HFFc6 (cell line): ENCODE measurements around the gene SMYD3. TPM values are rescaled to one million over a fixed set of nuclear protein-coding genes. Genes with fewer than 3 reads are reported as not detected.

Experiments
- DNase-seq: peaks from one replicate; pipeline ENCODE4 v3.0.0-alpha.2; 2018
- H3K27ac Mint-ChIP-seq: 2 replicates; pipeline ENCODE4 v1.8.0; 2020; ENCODE audit warnings: mild to moderate bottlenecking, mixed read lengths
- H3K27me3 Mint-ChIP-seq: 2 replicates; pipeline ENCODE4 v1.8.0; 2021; ENCODE audit warnings: mild to moderate bottlenecking, moderate library complexity, mixed read lengths; ENCODE audit not compliant: insufficient read depth
- H3K36me3 Mint-ChIP-seq: 2 replicates; pipeline ENCODE4 v1.8.0; 2021; ENCODE audit warnings: low read depth, mixed read lengths
- H3K4me1 Mint-ChIP-seq: 2 replicates; pipeline ENCODE4 v1.8.0; 2020; ENCODE audit warnings: low read depth, mixed read lengths
- H3K4me3 Mint-ChIP-seq: 2 replicates; pipeline ENCODE4 v1.8.0; 2020; ENCODE audit warnings: mild to moderate bottlenecking, moderate library complexity, mixed read lengths
- H3K9me3 Mint-ChIP-seq: 2 replicates; pipeline ENCODE4 v1.8.0; 2020; ENCODE audit warnings: mild to moderate bottlenecking, mixed read lengths
- total RNA-seq, 6 experiments: library from RNA; stranded (reverse); fragmentation: NEBNext Ultra II Directional; extraction: Animal tissue kit (Norgen Biotek cat#: 25700); gene quantifications; 2 replicates in 1 of 6; 3 replicates in 5 of 6; pipeline ENCODE4 v1.2.3, GENCODE V29; 2021
- TF ChIP-seq, protein P1 (sequence below): fragments of 200-600 bp; sonication (generic); IDR thresholded peaks from 2 replicates; pipeline ENCODE4 v1.5.0; 2021; ENCODE audit warnings: antibody characterized with exemption, mild to moderate bottlenecking

The SMYD3 gene
- total RNA-seq, 6 experiments from 2014 or later = 28.4 to 37.9 (median 31.2) TPM

DNA sequence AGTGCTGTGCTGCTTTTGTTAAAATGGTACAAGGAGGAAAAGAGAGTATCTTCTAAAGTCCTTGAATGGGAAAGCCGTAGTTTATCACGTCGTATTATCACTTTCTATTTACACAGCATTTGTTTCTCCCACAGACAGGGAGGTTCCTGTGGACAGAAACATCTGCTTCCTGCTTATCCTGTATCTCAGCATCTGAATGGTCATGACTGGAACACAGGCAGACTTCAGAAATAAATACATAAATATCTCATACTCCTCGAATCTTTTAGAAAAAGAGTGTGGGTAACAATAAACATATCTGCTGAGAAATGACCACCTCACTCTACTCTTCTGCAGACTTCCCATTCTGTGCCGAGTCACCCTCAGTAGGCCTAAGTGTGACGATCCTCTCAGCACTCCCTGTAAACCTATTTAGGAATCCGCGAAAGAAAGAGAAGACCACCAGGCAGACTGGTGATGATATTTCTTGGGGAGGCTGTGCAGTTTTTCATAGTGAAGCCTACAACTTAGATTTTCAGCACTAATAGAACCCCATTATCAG, 393.5 kb downstream of the SMYD3 start:
- Mint-ChIP-seq H3K36me3 (0 out of 2 replicates have a peak, but pooled peaks cover 4% of the 10 kb centered on the region), H3K4me1 (peaks cover 20% of the 10 kb centered on the region), H3K27ac (no peak overlapping the region), H3K27me3 (no peaks in the 10 kb centered on the region), H3K9me3 (no peaks in the 10 kb centered on the region), H3K4me3 (no peak overlapping the region)
- TF ChIP-seq, protein P1, sequence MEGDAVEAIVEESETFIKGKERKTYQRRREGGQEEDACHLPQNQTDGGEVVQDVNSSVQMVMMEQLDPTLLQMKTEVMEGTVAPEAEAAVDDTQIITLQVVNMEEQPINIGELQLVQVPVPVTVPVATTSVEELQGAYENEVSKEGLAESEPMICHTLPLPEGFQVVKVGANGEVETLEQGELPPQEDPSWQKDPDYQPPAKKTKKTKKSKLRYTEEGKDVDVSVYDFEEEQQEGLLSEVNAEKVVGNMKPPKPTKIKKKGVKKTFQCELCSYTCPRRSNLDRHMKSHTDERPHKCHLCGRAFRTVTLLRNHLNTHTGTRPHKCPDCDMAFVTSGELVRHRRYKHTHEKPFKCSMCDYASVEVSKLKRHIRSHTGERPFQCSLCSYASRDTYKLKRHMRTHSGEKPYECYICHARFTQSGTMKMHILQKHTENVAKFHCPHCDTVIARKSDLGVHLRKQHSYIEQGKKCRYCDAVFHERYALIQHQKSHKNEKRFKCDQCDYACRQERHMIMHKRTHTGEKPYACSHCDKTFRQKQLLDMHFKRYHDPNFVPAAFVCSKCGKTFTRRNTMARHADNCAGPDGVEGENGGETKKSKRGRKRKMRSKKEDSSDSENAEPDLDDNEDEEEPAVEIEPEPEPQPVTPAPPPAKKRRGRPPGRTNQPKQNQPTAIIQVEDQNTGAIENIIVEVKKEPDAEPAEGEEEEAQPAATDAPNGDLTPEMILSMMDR = no peak
- no peak for DNase-seq

DNA sequence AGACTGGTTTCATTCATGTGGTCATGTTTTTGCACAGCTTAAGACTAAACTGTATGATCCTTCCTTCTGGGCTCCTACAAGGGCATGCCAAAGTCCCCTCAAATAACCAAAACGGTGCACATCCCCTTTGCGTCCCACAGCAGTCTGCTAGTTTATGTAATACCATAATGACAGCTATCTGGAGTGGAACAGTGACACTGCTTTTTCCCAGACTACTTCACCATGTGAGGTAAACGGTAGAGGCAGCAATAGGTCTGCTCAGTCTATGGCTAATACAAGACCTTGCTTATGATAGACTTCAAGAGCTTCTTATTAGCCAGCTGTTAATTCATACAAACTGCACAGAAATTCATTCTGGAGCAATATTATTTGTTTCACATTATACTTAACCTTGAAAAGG, 395.5 kb downstream of the SMYD3 start:
- Mint-ChIP-seq H3K4me1 (peaks cover 36% of the 10 kb centered on the region), H3K27ac (peak overlapping the region; percentile 7; the same call in 1 of the 2 replicates), H3K9me3 (no peaks in the 10 kb centered on the region), H3K27me3 (no peaks in the 10 kb centered on the region), H3K36me3 (0 out of 2 replicates have a peak, but pooled peaks cover 4% of the 10 kb centered on the region), H3K4me3 (no peak overlapping the region)
- DNase-seq = no peak
- TF ChIP-seq, protein P1 = no peak

DNA sequence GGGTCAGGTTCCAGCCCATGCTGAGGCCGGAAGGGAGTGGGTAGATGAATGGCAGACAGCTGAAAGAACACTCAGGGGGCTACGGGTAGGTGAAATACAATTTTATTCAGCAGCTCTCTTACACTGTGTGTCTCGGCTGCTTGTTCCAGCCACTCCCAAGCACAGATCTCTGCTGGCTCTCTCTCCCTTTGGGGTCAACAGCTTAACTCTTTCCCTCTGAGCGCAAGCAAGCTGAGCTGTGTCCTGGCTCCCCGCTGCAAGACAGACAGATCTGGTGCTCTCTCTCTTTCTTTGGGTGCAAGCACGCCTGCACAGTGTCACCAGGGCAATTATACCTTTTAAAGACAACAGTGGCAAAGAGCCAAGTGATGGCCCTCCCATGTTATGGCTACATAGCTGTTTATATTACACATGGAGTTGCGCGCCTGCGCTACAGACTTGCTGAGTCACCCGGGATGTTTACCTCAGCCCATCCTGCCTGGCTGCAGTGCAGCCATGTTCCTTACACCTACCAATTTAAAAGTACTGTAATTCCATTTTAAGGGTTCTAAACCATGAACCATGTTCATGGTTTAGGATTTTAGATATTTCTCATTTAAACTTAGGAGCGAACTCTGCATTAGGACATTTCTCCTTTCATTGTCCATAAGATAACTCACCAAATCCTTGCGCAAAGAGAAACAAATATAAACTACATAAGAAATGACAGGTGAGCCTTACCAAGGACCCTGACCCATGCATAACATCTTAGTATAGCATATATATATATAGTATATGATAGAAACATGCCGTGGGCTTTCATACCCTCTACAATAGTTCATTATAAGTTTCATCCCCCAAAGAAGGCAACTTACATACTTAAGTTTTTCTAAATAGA, 396.5 kb downstream of the SMYD3 start:
- peak overlapping the region; percentile 68 for H3K27ac Mint-ChIP-seq
- H3K4me1 Mint-ChIP-seq = peaks cover 45% of the 10 kb centered on the region
- no peaks in the 10 kb centered on the region for H3K9me3 Mint-ChIP-seq
- no peaks in the 10 kb centered on the region for H3K27me3 Mint-ChIP-seq
- TF ChIP-seq, protein P1 = no peak
- peak; percentile 15 for DNase-seq
- H3K4me3 Mint-ChIP-seq = peak overlapping the region; percentile 67
- H3K36me3 Mint-ChIP-seq = 0 out of 2 replicates have a peak, but pooled peaks cover 4% of the 10 kb centered on the region

DNA sequence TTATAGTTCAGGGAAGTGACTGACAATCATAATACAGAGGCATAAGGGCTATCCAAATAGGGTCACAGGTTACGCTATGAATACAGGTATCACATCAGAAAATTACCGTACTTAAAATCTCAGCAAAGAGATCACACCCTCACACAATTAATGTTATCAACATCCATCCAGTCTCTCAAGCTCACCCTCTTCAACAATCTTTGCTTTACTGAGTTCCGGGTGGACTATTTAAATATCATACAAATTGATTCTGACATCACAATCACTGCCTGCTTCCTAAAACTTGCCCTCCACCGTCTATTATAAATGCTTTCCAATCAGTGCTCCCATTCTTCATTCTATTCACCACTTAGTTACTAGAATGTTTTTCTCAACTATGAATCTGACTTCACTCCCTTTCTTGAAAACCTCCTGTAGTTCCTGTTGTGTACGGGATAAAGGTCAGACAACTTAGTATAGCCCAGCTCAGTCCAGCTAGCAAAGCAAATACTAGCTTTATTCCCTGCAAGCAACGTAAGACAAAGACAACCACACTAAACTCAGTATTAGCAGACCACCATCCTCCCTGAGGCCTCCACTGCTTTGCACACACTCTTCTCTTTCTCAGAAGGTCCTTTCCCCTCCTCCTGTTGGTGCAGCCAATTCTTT, 398.7 kb downstream of the SMYD3 start:
- H3K4me3 Mint-ChIP-seq = no peak overlapping the region
- no peak for DNase-seq
- peaks cover 48% of the 10 kb centered on the region for H3K4me1 Mint-ChIP-seq
- peaks cover 2% of the 10 kb centered on the region; the same call in 1 of the 2 replicates for H3K27me3 Mint-ChIP-seq
- no peaks in the 10 kb centered on the region for H3K9me3 Mint-ChIP-seq
- peaks cover 4% of the 10 kb centered on the region; the same call in 1 of the 2 replicates for H3K36me3 Mint-ChIP-seq
- no peak overlapping the region for H3K27ac Mint-ChIP-seq
- TF ChIP-seq, protein P1 = no peak

DNA sequence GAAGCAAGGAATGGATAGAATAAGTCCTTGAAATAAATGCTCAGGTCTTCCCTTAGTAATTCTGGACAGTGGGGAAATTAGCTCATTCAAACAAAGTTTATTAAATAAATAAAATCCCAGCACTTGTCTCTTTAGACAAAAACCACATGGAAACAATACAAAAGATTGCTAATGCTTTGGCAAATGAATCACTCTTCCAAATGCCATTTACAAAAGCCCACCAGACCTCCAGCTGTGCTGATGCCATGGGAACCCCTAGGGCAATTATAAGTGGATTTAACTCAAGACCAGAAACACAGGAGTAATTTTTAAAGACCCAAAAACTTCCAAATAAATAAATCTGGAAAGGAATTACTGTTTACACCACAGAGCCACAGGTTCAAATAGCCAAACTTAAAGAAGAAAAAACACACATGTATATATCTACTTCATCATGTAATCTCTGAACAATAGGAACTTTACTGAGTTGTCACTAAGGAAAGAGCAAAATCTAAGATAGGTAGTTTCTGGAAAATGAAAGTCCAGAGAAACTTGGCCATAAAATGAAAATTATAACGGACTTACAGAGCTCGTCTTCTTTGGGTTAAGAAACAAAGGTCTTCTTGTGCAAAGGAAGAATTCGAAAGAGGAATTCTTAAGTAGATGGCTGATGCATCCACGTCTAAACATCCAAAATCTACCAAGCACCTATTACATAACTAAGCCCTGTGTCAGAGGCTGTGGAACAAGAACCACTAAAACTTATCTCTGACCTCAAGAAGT, 399.4 kb downstream of the SMYD3 start:
- Mint-ChIP-seq H3K4me1 (peaks cover 47% of the 10 kb centered on the region), H3K27me3 (peaks cover 2% of the 10 kb centered on the region; the same call in 1 of the 2 replicates), H3K36me3 (peaks cover 4% of the 10 kb centered on the region; the same call in 1 of the 2 replicates), H3K9me3 (no peaks in the 10 kb centered on the region), H3K27ac (peak overlapping the region; percentile 36), H3K4me3 (no peak overlapping the region; the same call in 1 of the 2 replicates)
- peak; percentile 1 for DNase-seq
- TF ChIP-seq, protein P1 = no peak
